ENCODE results near the gene NUDT15. TPM values are rescaled to one million over a fixed set of nuclear protein-coding genes. Genes with fewer than 3 reads are reported as not detected.

Gene NUDT15
- total RNA-seq, 2 experiments from 2014 or later = 10.1 to 12.0 TPM

DNA sequence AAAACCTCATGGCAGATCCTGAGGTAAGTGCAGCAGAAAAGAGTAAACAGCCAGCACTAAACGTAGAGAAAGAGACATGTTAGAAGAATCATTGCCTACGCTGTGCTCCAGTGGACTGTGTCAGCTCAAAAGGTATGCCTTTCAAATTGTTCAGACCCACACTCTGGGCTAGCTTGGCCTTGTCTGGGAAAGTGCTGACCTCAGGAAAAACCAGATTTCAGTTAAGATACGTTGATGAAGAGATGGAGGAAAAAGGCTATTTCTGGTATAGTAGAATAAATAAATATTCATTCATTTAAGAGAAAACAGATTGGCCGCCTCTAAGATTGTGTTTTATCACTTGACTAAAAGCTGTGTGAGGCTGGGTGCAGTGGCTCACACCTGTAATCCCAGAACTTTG lies 26.8 kb upstream of the NUDT15 start:
- ChIA-PET CTCF (interaction anchor here (4.9 kb wide), 1 partner anchor 28 kb away, joined by 19 read pairs; the partner anchor contains the start of gene NUDT15), POLR2A (no interaction called here)
- no peak for DNase-seq
- H3K4me3 Mint-ChIP-seq = no peak overlapping the region
- H3K27ac Mint-ChIP-seq = no peak overlapping the region
- H3K9me3 Mint-ChIP-seq = peaks cover 2% of the 10 kb centered on the region
- H3K27me3 Mint-ChIP-seq = no peaks in the 10 kb centered on the region
- H3K4me1 Mint-ChIP-seq = peaks cover 2% of the 10 kb centered on the region
- peaks cover 4% of the 10 kb centered on the region for H3K36me3 Mint-ChIP-seq (ENCODE audit: low read depth)

DNA sequence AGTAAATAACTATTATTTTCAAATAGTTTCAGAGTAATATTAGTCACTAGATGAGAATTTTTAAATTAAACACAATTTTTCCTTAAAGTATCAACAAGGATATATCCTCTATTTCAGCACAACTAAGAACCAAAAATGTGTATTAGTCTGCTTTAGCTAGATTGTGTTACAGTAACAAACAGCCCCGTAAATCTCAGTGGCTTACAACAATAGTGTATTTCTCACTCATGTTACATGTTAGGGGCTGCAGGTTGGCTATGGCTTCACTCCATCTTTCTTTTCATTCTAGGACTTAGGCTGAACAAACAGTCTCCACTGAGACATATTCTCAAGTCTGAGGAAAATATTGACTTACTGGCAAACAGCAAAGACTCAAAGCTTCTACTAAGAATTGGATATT lies 24.9 kb upstream of the NUDT15 start:
- DNase-seq = no peak
- ChIA-PET POLR2A (no interaction called here), CTCF (interaction anchor here (0.6 to 4.9 kb wide), 4 partner anchors 12 to 526 kb away, joined by 3 to 19 read pairs (median 4); partner anchors contain the start of genes MED4, NUDT15 and SUCLA2)
- Mint-ChIP-seq H3K9me3 (peaks cover 2% of the 10 kb centered on the region), H3K27ac (no peak overlapping the region), H3K27me3 (no peaks in the 10 kb centered on the region), H3K4me1 (peaks cover 2% of the 10 kb centered on the region), H3K4me3 (no peak overlapping the region), H3K36me3 (ENCODE audit: low read depth) (peaks cover 4% of the 10 kb centered on the region)

DNA sequence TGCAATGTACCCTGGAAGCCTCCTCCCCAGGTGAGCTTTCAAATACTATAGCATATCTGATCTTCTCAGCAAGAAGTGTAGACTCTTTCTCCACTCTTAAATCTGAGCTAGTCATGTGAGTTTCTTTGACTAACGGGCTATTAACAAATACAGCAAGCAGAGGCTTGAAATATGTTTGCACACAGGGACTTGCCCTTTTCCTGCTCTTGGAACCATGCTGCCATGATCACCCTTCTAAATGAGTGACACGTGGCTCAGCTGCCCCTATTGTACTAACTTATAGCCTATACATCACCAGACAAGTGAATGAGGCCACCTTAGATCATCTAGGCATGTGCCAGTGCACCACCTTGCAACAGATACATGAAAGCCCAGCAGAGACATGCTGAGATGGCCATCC lies 23.2 kb upstream of the NUDT15 start:
- Mint-ChIP-seq H3K4me3 (no peak overlapping the region), H3K4me1 (peaks cover 1% of the 10 kb centered on the region), H3K36me3 (ENCODE audit: low read depth) (peaks cover 4% of the 10 kb centered on the region), H3K27me3 (no peaks in the 10 kb centered on the region), H3K9me3 (peaks cover 2% of the 10 kb centered on the region), H3K27ac (no peak overlapping the region)
- DNase-seq = no peak
- ChIA-PET POLR2A (no interaction called here), CTCF (interaction anchor here (1.0 to 4.9 kb wide), 2 partner anchors 24 to 25 kb away, joined by 3 to 19 read pairs; partner anchors contain the start of gene NUDT15)

DNA sequence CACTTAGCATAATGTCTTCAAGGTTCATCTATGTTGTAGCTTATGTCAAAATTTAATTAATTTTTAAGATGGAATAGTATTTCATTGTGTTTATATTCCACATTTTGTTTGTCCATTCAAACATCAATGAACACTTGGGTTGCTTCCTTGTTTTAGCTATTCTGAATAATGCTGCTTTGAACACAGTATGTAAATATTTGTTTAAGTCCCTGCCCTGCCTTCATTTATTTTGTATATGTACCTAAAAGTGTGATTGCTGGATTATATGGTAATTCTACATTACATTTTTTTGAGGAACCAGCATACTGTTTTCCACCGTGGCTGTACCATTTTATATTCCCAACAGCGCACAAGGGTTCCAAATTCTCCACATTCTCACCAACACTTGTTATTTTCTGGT lies 18.9 kb upstream of the NUDT15 start:
- no peaks in the 10 kb centered on the region for H3K27me3 Mint-ChIP-seq
- CTCF ChIA-PET = interaction anchor here (1.0 to 1.9 kb wide), 2 partner anchors 19 kb away, joined by 4 to 10 read pairs; partner anchors contain the start of gene NUDT15
- peaks cover 5% of the 10 kb centered on the region for H3K36me3 Mint-ChIP-seq (ENCODE audit: low read depth)
- peaks cover 2% of the 10 kb centered on the region for H3K9me3 Mint-ChIP-seq
- POLR2A ChIA-PET = no interaction called here
- no peaks in the 10 kb centered on the region for H3K4me1 Mint-ChIP-seq
- H3K27ac Mint-ChIP-seq = no peak overlapping the region
- DNase-seq = no peak
- no peak overlapping the region for H3K4me3 Mint-ChIP-seq

DNA sequence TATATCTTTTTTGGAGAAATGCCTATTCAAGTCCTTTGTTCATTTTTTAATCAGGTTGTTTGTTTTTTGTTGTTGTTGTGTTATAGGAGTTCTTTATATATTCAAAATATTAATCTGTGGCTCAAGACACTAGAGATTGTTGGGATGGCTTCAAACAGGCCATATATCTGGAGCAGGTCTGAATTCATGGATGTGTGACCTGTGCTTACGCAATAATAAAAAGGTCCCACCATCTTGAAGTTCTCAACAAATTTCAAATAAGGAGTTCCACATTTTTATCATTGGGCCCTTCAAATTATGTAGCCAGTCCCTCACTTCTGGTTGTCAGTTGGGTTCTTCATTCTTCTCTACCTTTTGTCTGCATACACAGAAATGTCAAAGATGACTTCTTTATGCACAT lies 17.7 kb upstream of the NUDT15 start:
- ChIA-PET CTCF (interaction anchor here (1.9 kb wide), 1 partner anchor 18 kb away, joined by 4 read pairs; the partner anchor contains the start of gene NUDT15), POLR2A (no interaction called here)
- Mint-ChIP-seq H3K27me3 (no peaks in the 10 kb centered on the region), H3K4me3 (no peak overlapping the region), H3K9me3 (peaks cover 2% of the 10 kb centered on the region), H3K27ac (no peak overlapping the region), H3K36me3 (ENCODE audit: low read depth) (peaks cover 5% of the 10 kb centered on the region), H3K4me1 (no peaks in the 10 kb centered on the region)
- no peak for DNase-seq

DNA sequence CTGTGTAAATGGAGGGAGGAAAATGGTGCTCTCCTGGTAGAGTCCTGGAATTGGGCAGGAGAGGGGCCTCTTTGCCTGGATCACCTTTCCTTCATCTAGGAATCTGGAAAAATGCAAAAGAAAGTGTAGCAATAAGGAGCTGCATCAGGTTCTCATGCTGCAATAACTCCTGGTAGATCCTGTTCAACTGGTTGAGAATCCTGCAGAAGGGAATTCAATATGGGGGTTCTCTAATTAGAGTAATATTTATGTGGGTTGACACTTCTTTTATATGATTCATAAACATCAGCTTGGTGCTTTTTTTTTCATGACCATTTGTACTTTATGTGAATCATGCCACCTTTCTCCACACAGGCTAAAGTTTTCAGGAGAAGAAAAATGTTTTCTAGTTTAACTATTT lies 9.5 kb upstream of the NUDT15 start:
- Mint-ChIP-seq H3K36me3 (ENCODE audit: low read depth) (peaks cover 40% of the 10 kb centered on the region), H3K27me3 (no peaks in the 10 kb centered on the region), H3K4me3 (no peak overlapping the region), H3K27ac (no peak overlapping the region), H3K4me1 (no peaks in the 10 kb centered on the region), H3K9me3 (peaks cover 30% of the 10 kb centered on the region)
- CTCF ChIA-PET = interaction anchor here (1.4 kb wide), 1 partner anchor 9 kb away, joined by 4 read pairs; the partner anchor contains the start of gene NUDT15
- POLR2A ChIA-PET = no interaction called here
- DNase-seq = no peak

DNA sequence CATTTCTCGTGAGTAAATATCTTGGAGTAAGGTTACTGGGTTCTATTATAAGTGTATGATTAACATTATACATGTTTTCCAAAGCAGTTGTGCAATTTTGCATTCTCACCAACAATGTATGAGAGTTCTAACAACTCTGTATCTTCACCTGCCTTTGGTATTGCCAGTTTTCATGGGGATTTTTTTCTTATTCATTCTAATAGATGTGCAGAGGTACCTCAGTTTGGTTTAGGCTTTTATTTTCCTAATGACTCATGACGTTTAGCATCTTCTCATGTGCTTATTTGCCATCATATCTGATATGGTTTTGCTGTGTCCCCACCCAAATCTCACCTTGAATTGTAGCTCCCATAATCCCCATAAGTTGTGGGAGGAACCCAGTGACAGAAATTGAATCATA lies 7.7 kb upstream of the NUDT15 start:
- POLR2A ChIA-PET = no interaction called here
- no peak for DNase-seq
- no peaks in the 10 kb centered on the region for H3K27me3 Mint-ChIP-seq
- peaks cover 3% of the 10 kb centered on the region for H3K4me1 Mint-ChIP-seq
- H3K36me3 Mint-ChIP-seq (ENCODE audit: low read depth) = peaks cover 51% of the 10 kb centered on the region
- no peak overlapping the region for H3K27ac Mint-ChIP-seq
- CTCF ChIA-PET = interaction anchor here (0.5 kb wide), 1 partner anchor 141 kb away, joined by 4 read pairs; no protein-coding TSS in a partner anchor
- H3K4me3 Mint-ChIP-seq = no peak overlapping the region
- peaks cover 40% of the 10 kb centered on the region for H3K9me3 Mint-ChIP-seq

DNA sequence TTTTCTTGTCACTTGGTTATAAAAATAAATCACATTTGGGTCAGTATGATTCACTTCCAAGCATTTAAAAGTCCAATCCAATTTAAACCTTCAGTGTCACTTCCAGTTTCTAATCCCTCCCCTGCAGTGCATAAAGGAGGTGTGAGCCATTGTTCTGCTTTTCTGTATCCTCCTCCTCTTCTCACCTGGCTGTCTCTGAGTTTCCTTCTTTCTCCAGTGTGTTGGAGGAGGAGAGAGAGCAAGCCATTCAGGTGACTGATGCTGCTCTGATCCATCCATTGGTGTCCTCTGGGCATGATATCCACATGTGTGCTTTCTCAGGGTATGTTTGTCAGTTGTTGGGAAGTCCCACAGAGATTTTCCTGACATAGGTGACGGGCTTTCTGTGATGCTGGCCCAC lies 1.2 kb downstream of the NUDT15 start:
- Mint-ChIP-seq H3K36me3 (ENCODE audit: low read depth) (peaks cover 50% of the 10 kb centered on the region), H3K4me3 (peak overlapping the region; percentile 90), H3K4me1 (peaks cover 58% of the 10 kb centered on the region), H3K9me3 (peaks cover 7% of the 10 kb centered on the region), H3K27me3 (no peaks in the 10 kb centered on the region), H3K27ac (peak overlapping the region; percentile 94)
- no peak for DNase-seq
- ChIA-PET POLR2A (interaction anchor here (0.9 kb wide), 1 partner anchor 9 kb away, joined by 4 read pairs; no protein-coding TSS in a partner anchor), CTCF (interaction anchor here (0.7 to 3.1 kb wide), 14 partner anchors 10 to 540 kb away, joined by 3 to 53 read pairs (median 4); partner anchors contain the start of gene MED4)

DNA sequence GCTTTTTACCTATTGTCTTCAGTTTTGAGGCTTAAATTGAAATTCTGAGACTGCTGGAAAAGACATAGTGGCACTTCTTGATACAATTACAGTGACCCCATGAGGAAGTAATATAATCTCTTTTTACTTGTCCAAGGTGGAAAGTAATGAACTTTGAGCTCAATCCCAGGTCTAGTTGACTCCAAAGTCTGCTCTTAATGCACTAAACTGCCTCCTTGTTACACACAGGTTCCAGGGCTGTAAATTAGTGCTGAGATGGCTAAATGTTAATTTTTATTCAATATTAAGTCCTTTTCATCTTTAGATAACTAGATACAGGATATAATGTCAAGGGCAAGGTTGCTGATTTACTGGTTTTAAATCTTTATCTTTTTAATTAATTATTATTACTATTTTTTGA lies 2.5 kb downstream of the NUDT15 start:
- Mint-ChIP-seq H3K36me3 (ENCODE audit: low read depth) (peaks cover 40% of the 10 kb centered on the region), H3K4me1 (peaks cover 65% of the 10 kb centered on the region), H3K27ac (peak overlapping the region; percentile 38)

DNA sequence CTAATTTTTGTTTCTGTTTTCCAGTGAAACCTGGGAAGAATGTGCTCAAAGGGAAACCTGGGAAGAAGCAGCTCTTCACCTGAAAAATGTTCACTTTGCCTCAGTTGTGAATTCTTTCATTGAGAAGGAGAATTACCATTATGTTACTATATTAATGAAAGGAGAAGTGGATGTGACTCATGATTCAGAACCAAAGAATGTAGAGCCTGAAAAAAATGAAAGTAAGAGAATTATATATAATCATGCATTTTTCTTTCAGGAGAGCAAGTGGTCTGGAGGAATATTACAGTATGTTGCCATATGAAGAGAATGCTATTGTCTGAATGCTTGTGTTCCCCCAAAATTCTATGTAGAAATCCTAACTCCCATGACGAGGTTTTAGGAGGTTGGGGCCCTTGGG lies 3.4 kb downstream of the NUDT15 start:
- Mint-ChIP-seq H3K36me3 (ENCODE audit: low read depth) (peaks cover 41% of the 10 kb centered on the region), H3K27ac (no peak overlapping the region), H3K27me3 (no peaks in the 10 kb centered on the region), H3K4me1 (peaks cover 63% of the 10 kb centered on the region), H3K9me3 (no peaks in the 10 kb centered on the region), H3K4me3 (no peak overlapping the region)
- POLR2A ChIA-PET = no interaction called here
- DNase-seq = no peak
- CTCF ChIA-PET = interaction anchor here (1.3 kb wide), 1 partner anchor 54 kb away, joined by 5 read pairs; the partner anchor contains the start of gene MED4

More for the DNA sequence above, 2.5 kb downstream of the NUDT15 start:
- H3K27me3 Mint-ChIP-seq = no peaks in the 10 kb centered on the region
- ChIA-PET POLR2A (no interaction called here), CTCF (interaction anchor here (0.8 to 1.3 kb wide), 2 partner anchors 8 to 55 kb away, joined by 4 to 5 read pairs; partner anchors contain the start of gene MED4)
- no peak overlapping the region for H3K4me3 Mint-ChIP-seq
- no peak for DNase-seq
- no peaks in the 10 kb centered on the region for H3K9me3 Mint-ChIP-seq

DNA sequence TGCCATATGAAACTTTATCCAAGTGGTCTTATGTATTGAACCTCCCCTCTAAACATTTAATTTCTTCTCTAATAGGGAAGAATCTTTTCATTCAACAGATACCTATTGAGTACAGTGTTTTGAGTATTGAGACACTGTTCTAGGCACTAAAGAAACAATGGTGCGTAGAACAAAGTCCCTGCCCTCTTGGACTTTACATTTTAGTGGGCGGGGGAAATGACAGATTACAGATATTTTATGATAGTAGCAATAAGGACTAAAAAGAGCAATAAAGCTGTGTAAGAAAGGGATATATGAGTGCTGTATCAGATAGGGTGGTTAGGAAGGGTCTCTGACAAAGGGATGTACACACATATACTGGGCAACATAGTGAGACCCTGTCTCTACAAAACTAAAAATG lies 5.4 kb downstream of the NUDT15 start:
- Mint-ChIP-seq H3K9me3 (no peaks in the 10 kb centered on the region), H3K4me1 (peaks cover 50% of the 10 kb centered on the region), H3K27ac (peak overlapping the region; percentile 88), H3K4me3 (no peak overlapping the region), H3K27me3 (no peaks in the 10 kb centered on the region), H3K36me3 (ENCODE audit: low read depth) (peaks cover 49% of the 10 kb centered on the region)
- DNase-seq = no peak
- CTCF ChIA-PET = interaction anchor here (1.5 to 2.5 kb wide), 3 partner anchors 8 to 52 kb away, joined by 4 to 8 read pairs (median 4); partner anchors contain the start of gene MED4
- POLR2A ChIA-PET = no interaction called here

DNA sequence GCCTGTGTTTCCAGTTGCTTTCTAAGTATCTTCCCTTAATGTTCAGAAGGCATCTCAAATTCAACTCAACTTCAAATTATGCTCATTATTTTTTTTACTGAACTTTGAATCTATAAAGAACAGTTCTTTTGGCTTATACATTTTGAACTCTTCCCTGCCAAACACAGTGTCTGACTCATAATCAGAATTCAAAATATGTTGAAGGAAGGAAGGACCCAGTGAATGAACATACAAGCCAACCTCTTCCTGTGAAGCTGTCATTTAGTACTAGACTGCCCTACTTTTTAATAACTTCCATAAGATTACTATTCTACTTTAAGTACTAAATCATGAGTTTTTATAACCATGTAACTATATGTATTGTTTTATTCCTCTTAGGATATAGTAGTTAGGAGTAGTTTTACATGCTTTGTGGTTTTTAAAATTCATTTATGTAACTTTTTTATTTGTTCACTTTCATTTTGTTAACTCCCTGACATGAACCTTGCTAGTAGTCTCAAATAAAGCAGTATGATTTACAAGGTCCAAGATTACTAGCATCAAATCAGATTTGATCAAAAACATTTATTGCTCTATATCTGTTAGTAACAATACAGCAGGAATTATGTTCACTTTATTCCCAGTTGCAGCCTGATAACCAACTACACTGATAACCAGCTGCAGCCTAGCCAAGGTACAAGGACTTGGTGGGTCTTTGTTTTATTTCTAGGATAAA lies 6.4 kb downstream of the NUDT15 start:
- DNase-seq = no peak
- CTCF ChIA-PET = interaction anchor here (1.5 to 2.5 kb wide), 3 partner anchors 9 to 51 kb away, joined by 4 to 8 read pairs (median 4); partner anchors contain the start of gene MED4
- POLR2A ChIA-PET = no interaction called here
- H3K36me3 Mint-ChIP-seq (ENCODE audit: low read depth) = peaks cover 53% of the 10 kb centered on the region
- no peaks in the 10 kb centered on the region for H3K27me3 Mint-ChIP-seq
- peak overlapping the region; percentile 88 for H3K27ac Mint-ChIP-seq
- peaks cover 39% of the 10 kb centered on the region for H3K4me1 Mint-ChIP-seq
- H3K9me3 Mint-ChIP-seq = no peaks in the 10 kb centered on the region
- H3K4me3 Mint-ChIP-seq = peak overlapping the region; percentile 10

DNA sequence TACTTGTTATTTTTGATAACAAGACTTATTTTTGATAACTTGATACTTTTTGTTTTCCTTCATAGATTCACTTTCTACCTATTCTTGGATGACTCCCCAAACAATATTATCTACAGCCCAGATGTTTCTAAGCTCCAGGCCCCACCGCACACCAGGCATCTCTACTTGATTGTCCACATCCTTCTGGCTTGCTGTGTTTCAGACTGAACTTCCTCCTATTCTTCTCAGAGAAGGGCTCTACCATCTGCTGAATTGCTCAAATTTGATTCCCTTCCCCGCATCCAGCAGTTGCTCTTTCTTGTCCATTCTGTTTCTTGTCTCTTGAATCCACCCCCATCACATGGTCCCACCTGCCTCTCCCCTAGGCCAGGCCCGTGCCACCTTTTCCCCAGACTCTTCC lies 13.0 kb downstream of the NUDT15 start:
- Mint-ChIP-seq H3K4me3 (no peak overlapping the region), H3K27ac (no peak overlapping the region), H3K27me3 (no peaks in the 10 kb centered on the region), H3K36me3 (ENCODE audit: low read depth) (peaks cover 51% of the 10 kb centered on the region), H3K4me1 (no peaks in the 10 kb centered on the region), H3K9me3 (no peaks in the 10 kb centered on the region)
- POLR2A ChIA-PET = no interaction called here
- CTCF ChIA-PET = interaction anchor here (6.8 kb wide), 1 partner anchor 13 kb away, joined by 53 read pairs; the partner anchor contains the start of gene NUDT15
- DNase-seq = no peak

Data from activated CD4-positive, alpha-beta T cell treated with anti-CD3 and anti-CD28 coated beads, Interleukin-2, amount 10 ng/mL, durations not matched to agents 7 days and 5 days (primary cell).